ENCODE measurements around the gene PPP3CA.

PPP3CA gene

DNA sequence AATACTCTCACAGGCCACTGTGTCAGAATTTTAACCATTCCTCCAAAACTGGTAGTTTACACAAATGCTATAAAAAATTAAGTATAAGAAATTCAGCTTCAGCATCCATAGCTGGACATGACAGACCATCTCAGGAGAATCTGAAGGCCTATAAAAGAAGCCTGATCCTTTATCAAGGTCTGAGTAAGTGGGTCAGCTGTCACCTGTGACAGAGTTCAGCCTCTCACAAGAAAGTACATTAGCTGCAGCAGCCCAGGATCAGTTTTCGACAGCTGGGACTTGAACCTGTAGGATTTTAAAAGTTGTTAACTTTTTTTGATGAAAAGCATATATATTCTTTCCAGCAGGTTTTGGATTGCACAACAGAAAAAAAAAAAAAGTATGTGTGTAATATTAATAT, 60.7 kb downstream of the PPP3CA start:
- no peak for DNase-seq

GRCh38 chr4:101285985-101286384, 61.3 kb downstream of the PPP3CA start:
- DNase-seq, result no peak

GRCh38 chr4:101284546-101284945, 62.8 kb downstream of the PPP3CA start:
- no peak for DNase-seq

GRCh38 chr4:101283434-101283833, 63.9 kb downstream of the PPP3CA start:
- DNase-seq, result no peak

- no peak for DNase-seq
These were observed 65.1 kb downstream of the PPP3CA start for GRCh38 chr4:101282076-101282844.

DNA sequence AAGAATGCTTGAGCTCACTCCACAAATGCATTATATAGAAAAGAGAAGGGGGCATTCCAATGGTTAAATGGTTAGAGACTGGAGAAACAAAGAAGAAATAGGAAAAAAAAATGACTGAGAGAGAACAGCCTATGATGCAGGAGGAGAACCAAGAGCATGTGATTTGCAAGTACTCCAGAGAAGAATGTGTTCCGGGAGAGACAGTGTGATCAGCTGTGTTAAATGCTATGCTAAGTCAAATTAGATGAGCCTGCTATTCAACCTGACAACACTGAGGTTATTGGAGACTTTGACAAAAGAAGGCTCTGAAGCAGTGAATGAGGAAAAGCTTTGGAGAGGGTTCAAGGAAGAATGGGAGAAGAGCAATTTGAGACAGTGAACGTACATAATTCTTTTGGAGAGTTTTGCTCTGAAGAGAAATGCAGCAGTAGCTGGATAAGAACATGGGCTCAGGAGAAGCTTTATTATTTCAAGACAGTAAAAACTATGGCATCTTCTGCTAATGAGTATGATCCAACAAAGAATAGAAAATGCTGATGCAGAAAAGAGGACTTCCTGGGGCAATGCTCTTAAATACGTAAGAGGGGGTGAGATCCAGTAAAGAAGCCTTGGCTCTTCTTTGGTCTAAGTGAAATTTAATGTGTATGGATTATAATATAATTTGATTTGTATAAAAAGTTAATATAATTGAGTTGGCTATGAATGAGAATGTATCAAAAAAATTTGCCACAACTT, 66.3 kb downstream of the PPP3CA start:
- no peak for DNase-seq

- DNase-seq, result peak; percentile 6
These were observed 67.9 kb downstream of the PPP3CA start for GRCh38 chr4:101279377-101279871.

- DNase-seq, result no peak
These were observed 69.7 kb downstream of the PPP3CA start for GRCh38 chr4:101277671-101278070.

GRCh38 chr4:101276661-101277060, 70.7 kb downstream of the PPP3CA start:
- DNase-seq, result no peak

DNA sequence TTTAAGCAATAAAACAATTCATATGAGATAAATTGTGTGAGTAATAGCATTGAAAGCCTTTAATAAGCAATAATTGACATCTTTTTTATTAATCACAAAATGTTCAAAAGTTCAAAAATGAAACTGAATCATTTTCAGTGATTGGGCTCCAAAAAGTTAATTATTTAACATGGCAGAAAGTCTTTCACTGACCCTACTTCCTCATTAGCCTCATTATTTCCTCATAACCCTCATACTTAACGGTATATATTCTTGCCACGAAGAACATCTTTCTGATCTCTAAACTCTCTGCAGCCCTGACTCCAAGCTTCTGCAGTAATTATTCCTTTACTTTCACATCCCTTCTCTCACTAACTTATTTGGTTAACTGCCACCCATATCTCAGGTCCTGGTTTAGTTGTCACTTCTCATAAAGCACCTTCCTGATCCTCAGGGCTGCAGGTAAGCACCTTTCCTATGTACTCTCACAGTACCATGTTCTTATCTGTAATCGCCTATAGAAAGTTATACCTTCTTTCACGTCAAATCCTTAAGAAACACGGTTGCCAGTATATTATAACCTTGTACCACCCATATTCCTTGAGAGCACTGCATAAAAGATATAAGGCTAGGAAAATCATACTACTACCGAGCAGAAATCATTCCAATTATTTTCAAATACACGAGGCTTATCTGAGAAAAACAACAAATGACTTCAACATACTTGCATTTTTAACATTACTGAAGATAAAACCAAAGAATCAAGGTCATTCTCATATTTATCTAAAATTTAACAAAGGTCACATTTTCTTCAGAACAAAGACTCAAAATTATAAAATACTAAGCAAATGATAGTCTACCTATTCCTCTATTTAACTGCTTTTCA, 72.2 kb downstream of the PPP3CA start:
- no peak for DNase-seq

- DNase-seq, result no peak
These were observed 75.8 kb downstream of the PPP3CA start for GRCh38 chr4:101271516-101271915.

DNA sequence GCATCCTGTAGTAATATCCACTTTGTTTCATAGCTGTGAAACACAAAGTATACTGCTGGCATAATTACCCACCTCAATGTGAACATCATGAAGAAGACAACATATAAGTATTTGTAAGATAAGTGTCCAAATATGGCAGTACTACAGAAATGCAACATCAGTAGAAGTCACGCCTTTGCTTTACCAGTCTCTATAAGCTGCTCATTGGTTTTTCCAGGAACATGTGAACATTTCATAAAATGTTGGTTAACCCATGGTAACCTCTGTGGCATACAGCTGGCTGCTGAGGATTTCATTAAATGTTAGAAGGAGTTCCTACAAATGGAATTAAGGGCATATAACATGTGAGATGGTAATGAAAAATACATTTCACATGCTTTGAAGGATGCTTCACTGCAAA, 77.6 kb downstream of the PPP3CA start:
- DNase-seq, result no peak

DNA sequence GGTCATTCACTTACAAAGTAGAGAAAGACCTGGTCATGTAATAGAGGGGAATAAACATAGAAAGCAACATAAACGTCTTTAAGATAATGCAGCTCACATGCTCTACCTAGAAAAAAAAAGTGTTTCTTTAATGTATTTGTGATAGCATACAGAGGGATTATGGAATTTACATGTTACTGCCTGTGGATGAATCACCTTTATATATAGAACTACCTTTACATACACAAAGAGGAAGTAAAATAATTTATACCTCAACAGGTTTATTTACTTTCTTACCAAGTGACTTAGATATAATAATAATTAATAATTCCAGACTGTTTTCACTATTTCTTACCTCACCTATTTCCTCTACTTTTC, 81.5 kb downstream of the PPP3CA start:
- no peak for DNase-seq

DNA sequence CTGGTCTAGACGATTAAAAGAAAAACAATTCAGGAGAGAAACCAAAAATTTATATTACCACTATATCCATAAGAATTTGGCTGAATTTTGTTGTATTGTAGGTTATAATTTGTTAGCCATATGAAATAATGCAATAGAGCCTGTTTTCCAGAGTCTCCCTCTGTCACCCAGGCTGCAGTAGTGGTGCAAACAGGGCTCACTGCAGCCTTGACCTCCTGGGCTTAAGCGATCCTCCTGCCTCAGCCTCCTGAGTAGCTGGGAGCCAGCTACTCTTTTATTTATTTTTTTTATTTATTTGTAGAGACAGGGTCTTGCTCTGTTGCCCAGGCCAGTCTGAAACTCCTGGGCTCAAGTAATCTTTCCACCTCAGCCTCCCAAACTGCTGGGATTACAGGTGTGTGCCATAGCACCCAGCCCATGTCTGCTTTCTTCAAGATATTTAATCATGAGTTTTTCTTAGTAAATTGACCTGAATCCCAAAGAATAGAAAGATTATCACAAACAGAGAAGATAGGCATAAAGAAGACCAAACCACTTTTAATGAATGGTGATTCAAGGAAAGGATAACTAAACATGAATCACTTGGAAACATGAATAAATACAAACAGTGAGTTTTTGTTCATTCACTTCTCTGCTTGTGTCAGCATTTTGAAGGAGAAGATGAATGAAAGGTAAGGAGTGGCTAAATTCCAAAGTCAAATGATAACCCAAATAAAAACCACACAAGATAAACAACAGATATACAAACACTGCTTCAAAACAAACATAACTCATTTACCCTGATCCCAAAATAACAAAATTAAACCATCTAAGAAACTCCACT, 82.1 kb downstream of the PPP3CA start:
- no peak for DNase-seq

DNA sequence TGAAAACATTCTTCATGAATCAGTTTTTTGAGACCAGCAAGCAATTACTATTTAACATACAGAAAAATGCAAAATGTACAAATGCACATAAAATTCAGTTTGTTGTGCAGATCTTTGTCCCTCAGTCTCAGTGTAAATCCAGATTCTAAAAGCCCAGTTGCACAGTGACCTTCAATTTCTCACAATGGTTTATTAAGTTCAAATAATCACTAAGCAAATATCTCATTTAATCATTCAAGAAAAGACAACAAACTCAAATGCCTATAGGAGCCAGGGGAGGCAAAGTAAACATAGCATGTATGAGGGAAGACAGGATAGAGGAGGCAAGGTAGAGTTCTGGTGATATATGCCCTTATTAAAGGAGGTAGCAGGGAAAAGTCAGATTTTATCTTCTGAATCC, 82.8 kb downstream of the PPP3CA start:
- no peak for DNase-seq

GRCh38 chr4:101262683-101263082, 84.6 kb downstream of the PPP3CA start:
- no peak for DNase-seq

DNA sequence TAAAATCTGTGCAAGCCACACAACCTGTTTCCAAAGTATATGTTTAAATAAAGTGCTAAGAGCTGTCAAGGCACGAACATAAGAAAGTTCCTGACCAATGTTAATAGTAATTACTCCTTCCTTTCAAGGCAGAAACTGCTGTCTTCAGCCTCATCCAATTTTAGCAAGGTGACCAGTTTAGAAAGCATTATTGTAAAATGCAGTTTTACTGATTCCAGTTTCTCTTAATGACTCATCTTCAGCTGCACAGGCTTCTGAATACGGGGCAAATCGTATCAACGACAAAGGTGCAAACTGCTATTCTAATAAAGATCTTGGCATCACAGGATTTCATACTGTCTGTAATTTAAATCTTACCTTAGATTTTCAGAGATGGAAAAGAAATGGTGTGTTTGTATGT, 87.5 kb downstream of the PPP3CA start:
- DNase-seq, result no peak

DNA sequence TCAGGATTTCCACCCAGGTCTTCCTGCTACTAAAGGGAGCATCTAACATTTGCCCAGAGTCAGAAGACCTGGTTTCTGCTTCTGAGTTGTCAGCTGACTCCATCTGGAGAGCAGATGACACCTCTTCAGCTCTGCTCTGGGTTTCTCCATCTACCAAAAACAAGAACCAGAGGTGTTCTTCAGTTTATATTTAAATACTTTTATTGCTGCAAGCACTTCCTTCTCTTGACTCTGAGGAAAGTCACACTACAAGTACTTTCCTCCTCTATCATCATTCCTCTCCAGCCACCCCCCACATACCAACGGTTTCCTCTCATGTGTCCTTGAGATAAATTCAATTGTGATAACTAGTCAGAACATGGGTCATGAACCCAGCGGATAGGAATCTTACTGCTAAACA, 88.4 kb downstream of the PPP3CA start:
- DNase-seq, result no peak

GRCh38 chr4:101256222-101256621, 91.1 kb downstream of the PPP3CA start:
- no peak for DNase-seq

DNA sequence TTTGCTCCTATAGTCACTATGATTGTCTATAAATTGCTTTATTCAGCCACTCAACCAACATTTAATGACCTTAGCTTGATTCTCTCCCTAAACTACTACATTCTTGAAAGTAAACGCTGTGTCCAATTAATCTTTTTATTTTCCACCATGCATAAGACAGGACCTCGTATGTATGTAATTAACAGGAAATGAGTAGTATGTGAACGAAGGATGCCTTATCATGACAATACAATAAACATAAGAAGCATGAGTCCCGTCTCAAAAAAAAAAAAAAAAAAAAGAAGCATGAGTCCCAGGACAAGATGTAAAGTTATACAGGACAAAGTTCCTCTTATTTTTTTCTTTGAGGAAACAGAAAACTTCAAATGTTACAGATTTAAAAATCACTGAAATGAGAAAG, 92.5 kb downstream of the PPP3CA start:
- no peak for DNase-seq

- DNase-seq, result no peak
These were observed 94.2 kb downstream of the PPP3CA start for GRCh38 chr4:101253121-101253520.

- no peak for DNase-seq
These were observed 94.6 kb downstream of the PPP3CA start for GRCh38 chr4:101252721-101253120.

GRCh38 chr4:101251261-101251660, 96.1 kb downstream of the PPP3CA start:
- no peak for DNase-seq

All from T1000 (cell line).